ENCODE data around the gene ENTHD1.

DNA sequence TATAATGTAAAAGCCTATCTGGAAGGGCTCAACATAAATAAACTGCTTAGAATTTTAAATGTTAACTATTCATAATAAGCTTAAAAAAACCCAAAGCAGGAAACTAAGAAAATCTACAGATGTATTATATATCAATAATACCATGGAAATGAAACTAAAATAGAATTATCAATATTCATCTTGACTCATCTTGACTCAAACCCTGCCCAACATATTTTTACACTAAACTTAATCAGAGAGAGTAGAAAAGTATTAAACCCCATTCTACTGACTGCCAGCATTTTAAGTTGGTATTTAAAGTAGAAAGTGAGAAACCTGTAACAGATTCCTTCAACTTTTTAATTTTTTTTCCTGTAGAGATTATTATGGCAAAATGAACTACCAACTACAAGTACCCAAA, 149.2 kb downstream of the ENTHD1 start:
- TF ChIP-seq, protein P1, sequence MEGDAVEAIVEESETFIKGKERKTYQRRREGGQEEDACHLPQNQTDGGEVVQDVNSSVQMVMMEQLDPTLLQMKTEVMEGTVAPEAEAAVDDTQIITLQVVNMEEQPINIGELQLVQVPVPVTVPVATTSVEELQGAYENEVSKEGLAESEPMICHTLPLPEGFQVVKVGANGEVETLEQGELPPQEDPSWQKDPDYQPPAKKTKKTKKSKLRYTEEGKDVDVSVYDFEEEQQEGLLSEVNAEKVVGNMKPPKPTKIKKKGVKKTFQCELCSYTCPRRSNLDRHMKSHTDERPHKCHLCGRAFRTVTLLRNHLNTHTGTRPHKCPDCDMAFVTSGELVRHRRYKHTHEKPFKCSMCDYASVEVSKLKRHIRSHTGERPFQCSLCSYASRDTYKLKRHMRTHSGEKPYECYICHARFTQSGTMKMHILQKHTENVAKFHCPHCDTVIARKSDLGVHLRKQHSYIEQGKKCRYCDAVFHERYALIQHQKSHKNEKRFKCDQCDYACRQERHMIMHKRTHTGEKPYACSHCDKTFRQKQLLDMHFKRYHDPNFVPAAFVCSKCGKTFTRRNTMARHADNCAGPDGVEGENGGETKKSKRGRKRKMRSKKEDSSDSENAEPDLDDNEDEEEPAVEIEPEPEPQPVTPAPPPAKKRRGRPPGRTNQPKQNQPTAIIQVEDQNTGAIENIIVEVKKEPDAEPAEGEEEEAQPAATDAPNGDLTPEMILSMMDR (IDR thresholded peaks at IDR 0.05; ENCODE audit: low read depth, low read length, poor library complexity, severe bottlenecking): no peak
- no peak for TF ChIP-seq EZH2phosphoT487 (IDR thresholded peaks at IDR 0.05; ENCODE audit: borderline replicate concordance, low read length)

Measured in DOHH2 (cell line).